HG03025 (cell line): ENCODE measurements around the gene ERGIC1.

Experiments used
- ATAC-seq: cut with Tn5 transposase; IDR thresholded peaks from one replicate; pipeline ENCODE4 v1.9.1; 2021; ENCODE audit warnings: mild to moderate bottlenecking, moderate library complexity; ENCODE audit not compliant: unreplicated experiment, low FRiP score

Gene ERGIC1

DNA sequence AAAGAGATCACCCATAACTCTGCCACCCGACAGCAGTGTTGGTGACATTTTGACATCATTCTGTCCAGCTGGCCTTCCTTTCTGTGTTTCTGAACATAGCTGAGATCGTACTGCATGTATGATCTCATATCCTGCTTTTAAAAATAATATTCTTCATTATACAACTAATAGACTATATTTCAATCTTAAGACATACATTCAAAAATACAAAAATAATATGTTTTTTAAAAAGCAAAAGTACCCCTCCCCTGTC is 77.5 kb downstream of the ERGIC1 start:
- no peak for ATAC-seq

DNA sequence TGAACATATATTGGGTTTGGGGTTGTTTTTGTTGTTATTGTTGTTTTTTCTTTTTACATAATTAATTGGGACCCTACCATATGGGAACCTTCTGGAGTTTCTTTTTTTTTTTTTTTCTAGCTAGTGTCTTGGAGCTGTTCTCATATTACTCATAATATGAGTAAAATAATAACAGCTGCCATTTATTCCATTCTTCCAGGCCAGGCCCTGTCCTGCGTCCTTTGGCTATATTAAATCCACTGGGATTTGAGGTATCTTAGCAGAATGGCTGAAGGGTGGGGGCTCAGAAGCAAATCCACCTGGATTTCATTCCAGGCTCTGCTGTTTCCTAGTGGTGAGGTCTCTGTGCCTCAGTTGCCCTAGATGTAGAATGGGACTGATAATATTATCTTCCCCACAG is 77.9 kb downstream of the ERGIC1 start:
- ATAC-seq: no peak

DNA sequence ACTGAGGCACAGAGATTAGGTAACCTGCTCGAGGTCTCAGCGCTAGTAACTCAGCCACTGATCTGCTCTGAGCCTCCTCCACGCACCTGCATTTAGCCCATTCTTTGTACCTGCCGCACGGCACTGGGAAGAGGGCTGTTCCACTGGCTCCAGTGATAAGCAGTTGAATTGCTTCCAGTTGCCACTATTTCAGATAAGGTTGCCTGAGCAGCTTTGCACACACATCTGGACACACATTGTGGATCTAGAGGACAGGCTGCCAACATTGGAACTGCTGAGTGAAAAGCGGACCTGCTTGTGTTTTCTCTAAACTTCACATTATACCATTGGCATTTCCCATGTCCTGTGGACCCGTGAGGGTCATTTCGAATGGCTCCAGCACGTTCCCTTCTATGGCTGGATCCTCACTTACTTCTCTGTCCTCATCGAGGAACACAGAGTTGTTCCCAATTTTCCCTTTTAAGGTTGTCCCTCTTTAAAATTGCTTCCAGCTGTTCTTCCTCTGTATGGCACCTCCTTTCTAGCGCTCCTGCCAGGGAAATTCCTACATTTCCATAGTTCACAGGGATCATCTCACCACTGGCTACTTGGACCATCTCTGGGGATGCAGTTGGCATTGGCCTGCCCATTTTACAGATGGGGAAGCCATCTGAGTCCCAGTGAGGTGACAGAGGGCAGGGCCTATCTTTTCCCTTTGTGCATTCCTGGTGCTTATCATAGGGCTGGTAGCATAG is 79.2 kb downstream of the ERGIC1 start:
- no peak for ATAC-seq

DNA sequence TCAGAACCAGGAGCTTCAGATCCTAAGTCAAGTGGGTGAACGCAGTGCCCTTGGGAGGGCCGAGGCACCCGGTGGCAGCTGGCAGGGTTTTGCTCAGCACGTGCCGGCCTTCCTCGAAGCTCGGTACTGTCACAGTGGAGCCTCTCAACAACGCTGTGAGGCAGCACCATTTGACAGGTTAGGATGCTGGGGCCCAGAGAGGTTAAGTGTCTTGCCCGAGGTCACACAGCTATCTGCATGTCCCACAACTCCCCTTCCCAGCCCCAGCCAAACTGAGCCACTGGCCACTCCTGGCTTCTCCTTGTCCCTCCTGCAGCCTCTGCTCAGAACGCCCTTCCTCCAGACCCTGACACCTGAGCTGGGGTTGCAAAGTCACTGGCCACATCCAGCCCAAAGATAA is 81.5 kb downstream of the ERGIC1 start:
- ATAC-seq: no peak

DNA sequence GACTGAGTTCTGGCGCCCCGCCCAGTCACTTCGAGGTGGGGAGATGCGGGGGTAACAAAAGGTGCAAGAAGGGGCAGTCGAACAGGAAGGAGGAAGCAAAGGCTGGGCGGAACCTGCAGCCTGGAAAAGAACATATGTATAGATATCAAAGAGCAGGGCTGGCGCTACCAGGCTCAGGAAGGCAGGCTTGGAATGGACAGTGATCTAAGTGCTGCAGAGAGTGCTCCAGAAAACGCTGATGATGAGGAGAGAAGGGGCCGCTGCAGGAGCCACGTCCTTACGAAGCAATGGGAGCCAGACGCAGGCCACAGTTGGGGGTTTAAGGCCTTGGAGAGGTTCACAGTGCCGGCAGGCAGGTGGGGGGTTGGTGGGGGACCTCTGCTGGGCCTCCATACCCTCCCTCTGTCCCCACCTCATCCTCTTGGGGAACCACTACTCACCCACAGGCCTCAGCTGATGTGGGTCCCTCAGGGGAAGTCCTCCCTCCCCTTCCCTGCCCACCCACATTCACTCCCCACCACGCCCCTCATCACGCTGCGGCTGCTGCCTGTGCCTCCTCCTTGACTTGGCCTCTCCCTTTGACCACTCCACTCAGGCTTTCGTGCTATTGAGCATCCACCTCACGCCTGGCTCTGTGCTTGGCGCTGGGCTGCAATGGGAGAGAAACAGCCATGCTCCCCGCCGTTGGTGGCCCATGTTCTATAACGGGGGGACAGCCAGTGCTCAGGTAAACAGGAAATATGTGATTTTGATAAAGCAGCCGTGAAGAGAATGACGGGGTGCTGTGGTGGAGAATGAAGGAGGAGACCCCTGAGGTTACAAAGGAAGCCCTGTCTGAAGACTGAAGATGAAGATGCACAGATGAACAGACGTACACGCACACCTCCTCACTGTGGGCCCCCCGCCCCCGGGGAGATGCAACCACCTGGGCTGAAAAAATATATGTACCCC is 84.6 kb downstream of the ERGIC1 start:
- ATAC-seq: no peak

DNA sequence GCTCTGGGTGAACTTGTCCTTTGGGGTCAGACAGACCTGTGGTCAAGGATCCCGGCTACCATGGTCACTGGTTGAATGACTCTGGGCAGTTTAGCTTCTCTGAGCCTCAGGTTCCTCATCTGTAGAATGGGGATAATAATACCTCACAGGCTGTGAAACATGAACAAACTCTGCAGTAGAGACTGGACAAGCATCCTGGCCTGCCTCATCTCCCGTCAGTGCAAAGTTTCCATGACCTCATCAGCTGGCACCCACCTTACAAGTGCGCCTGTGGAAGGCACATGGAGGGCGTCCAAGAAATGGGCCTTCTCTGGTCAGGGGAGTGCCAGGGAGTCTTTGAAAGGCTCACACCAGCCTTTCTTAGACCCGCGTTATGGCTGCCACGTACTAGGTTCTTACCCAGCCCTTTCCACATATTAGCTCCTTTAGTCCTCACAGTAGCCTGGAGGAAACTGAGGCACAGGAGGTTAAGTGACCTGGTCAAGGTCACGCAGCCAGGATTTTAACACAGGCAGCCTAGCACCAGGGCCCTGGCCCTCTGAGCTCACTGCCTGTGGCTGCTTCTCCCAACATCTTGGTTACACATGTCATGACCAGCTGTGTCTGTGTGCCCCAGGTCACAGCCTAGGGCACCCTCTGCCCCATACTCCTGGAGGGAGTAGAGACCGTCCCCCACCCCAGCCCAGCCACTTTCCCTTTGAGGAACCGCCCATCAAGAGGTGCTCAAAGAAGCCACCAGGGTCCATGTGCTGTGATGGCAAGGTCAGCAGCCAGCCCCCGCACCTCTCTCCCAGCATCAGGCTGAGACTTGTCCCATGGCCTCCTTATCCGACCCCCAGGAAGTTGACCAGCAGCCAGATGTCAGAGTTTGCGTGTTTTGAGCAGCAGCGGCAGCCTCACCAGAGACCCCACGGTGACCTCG is 85.7 kb downstream of the ERGIC1 start:
- no peak for ATAC-seq

DNA sequence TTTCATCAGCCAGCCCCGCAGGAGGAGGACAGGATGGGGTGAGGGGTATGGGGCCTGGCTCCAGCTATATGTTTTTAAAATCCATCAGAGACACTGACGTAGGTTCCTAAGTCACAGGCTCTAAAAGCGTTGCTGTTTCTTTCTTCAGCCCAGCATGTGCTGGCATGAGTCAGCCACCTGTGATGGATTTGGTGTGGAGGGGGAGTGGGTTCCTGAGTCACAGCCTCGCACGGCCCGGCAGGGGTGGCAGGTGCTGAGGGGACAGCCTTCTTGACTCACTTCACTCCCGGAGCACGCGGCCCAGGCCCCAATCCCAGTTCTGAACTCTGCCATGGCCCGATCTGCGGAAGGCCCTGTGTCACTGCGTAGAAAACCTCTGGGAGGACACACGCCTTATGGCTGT is 86.4 kb downstream of the ERGIC1 start:
- ATAC-seq: no peak

DNA sequence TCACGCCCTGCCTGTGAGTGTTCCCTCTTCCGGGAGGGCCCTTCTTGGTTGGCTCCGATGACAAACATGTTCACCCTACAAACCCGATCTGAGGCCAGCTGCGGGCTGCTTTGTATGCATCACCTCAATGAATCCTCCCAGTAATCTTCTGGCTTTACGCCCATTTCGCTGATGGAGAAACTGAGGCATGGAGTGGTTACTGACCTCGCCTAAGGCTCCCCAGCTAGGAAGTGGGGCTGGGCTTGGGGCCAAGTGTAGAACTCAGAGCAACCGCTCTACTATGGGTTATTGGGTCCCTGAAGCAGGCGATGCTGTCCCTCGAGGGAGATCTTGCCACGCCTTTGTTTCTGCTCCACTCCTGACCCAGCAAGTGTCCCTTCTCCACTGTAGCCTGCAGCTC is 86.9 kb downstream of the ERGIC1 start:
- ATAC-seq: no peak

DNA sequence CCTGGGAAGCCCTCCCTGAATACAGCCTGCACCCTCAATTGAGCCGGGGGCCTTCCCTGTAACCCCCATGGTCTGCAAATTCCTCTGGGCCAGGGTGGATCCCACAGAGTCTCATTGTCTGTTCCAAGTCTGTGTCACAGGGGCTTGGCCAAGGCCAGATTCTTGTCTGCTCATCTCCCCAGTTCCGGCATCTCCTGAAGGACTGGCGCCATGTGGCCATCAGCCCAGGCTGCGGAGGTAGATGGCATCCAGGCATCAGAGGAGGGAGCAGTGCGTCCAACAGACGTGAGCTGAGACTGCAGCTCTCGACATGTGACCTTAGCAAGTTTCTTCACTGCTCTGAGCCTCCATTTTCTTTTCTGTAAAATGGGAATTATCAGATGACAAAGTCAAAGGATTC is 87.9 kb downstream of the ERGIC1 start:
- ATAC-seq: no peak

DNA sequence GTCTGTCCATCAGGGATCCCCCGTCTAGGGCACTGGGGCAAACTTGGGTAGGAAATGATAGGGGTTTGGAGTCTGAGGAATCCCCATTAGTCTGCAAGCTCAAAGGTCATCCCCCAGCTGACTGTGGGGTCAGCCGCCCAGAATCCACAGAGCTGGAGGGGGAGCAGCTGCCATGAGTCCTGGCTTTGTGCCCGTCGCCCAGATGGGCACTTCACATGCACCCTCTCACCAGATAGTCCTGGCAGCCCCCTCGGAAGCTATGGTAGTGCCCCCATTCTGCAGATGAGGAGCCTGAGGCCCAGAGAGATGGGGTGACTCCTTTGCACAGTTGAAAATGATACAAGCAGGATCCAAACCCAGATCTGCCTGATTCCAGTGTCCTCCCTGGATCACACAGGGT is 89.5 kb downstream of the ERGIC1 start:
- ATAC-seq: no peak

DNA sequence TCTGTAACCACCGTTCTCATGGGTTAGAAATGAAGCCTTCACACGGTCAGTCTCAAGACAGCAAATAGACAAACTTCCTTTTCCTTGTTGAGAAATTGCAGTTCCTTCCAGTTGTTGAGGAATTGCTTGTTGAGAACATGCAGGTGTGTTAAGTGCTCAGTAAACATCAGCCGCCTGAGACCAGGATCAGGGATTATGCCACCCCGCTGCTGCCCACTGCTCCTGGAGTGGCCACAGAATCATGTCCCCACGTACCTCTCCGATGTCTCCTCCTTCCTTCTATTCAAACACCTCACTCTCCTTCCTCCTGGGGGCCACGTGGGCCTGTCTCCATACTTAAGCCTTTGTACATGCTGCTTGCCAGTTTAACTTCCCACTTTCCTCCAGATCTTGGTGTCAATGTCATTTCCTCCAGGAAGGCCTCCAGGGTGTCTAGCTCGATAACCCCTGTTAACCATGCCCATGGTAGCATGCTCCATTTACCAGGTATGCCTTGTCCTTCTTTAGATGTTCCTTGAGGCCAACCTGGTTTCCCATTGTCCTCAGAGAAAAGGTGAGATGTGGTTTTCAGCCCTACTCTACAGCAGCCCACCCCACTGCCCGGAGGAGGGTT is 91.4 kb downstream of the ERGIC1 start:
- ATAC-seq: no peak

DNA sequence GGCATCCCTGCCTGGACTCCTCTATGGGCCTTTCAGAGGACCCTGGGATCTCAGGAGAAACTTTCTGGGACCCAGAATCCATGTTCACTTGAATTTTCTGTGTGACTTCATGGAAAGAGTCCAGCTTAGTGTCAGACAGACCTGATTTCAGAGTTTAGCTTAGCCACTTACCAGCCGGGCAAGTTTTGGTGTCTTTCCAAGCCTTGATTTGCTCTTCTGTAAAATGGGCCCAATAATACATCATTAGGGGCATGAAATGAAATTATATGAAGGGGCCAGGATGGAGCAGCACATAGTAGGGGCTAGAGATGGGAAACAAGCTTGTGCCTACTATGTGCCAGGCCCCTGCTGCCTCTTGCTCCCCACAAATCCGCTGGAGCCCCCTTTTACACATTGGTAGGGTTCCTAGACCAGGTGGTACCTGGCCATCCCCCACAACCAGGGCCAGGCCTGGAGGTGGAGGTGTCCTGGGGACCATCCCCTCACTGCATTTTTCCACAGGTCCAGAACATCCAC is 92.0 kb downstream of the ERGIC1 start:
- no peak for ATAC-seq

DNA sequence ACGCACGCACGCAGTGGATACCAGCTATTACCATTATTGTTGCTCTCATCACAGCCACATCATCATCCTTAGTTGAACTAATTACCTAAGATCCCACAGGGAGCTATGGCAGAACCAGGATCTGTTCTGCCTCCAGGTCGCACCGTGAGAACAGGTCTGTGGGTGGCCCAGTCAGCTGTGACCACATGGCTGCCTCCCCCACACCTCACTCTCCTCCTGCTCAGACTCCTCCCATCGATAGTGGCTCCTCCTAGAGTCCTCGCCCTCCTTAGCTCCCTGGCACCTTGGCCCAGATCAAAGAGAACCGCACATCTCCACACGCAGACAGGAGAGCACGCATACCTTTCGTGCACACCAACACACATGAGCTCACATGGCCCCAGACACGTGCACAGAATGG is 92.7 kb downstream of the ERGIC1 start:
- no peak for ATAC-seq

DNA sequence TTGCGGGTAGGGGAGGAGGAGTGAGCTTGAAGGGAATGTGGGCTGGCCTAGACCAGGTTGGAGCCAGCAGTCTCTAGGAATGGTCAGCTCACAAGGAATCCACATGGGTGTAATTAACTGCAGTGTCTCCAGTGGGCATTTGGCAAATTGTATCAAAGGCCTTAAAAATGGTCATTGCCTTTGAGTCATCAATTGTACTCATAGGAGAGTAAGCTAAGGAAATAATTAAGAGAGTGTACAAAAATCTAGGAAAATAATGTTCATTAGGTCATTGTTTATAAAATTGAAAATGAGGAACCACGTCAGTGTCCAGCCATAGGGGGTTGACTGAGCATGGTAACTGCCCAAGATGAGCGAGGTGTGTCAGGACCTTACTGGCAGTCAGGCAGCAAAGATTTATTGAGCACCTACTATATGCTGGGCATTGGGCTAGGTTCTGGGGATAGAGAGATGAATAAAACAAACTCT is 95.4 kb downstream of the ERGIC1 start:
- ATAC-seq: no peak

DNA sequence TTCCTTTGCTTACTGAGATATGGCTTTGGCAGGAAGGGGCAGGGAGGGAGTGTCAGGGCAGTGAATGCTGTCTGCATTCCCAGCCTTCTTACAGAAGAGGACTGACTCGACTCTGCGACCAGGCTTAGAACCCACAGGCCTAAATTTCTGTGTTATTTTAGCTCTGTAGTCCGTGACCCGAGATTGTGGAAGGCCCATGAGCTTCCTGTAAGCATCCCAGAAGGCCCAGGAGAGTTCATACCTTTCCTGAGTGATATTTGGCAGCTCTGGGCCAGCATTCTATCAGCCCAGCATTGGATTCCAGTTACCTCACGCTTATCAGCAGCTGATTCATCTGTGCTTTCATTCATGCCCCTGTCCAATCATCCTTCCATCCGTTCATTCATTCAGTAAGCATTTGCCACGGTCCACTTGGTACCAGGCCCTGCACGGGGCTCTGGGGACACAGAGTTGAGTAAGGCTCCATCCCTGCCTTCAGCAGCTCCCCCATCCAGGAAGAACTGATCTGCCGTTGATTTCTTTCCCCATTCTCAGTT is 97.0 kb downstream of the ERGIC1 start:
- ATAC-seq: no peak

DNA sequence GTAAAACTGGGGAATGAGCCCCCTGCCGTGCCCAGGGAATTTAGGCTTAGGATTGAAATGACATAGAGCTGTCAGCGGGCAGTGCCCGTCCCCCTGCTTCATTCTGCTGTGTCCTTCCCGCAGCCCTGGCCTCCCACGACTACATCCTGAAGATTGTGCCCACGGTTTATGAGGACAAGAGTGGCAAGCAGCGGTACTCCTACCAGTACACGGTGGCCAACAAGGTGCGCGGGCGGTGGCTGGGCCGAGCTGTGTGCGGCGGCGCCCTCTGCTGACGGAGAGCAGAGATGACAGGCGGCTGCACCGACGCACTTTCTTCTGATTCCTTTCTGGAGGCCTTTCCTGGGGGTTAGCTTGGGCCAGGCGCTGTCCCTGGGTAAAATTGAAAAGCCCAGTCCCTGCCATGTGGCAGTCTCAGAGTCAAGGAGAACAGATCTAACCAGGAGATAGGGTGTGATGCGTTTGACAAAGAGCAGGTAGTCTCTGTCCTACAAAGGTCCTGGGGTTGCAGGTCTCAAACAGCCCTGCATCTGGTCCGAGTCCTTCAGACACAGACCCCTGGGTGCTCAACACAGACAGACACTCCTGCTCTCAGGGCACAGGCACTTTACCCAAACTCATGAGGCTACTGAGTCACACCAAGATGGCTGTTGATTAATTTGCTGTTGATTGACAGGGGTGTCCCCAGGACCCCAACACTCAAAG is 98.4 kb downstream of the ERGIC1 start:
- no peak for ATAC-seq

DNA sequence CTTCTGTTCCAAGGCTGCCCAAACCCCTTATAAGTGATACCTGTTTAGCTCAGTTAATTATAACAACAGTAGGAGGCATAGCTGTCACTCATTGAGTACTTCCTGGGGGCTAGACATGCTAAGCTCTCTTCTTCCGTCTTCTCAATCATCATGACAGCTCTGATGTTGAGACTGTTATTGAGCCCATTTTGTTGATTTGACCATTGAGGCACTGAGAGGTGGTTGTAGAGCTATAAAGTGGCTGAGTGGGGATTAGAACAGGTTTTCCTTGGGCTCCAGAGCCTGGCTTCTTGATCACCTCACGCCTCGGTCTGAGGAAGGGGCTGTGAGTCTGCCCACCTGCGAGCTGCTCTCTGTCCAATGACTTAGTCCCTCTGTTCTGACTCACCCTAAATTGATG is 99.2 kb downstream of the ERGIC1 start:
- no peak for ATAC-seq

DNA sequence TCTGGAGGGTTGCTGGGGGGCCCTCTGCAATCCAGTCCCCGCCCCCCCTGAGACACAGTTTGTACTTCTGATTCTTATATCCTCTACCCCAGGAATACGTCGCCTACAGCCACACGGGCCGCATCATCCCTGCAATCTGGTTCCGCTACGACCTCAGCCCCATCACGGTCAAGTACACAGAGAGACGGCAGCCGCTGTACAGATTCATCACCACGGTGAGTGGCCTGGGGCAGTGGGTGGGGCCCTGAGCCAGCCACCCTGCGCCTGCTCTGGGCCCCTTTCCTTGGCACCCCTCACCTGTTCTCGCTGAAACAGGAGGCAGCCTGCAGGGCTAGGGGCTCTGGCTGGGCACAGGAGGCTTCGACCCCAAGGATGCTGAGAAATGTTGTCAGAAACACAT is 101.0 kb downstream of the ERGIC1 start:
- no peak for ATAC-seq

DNA sequence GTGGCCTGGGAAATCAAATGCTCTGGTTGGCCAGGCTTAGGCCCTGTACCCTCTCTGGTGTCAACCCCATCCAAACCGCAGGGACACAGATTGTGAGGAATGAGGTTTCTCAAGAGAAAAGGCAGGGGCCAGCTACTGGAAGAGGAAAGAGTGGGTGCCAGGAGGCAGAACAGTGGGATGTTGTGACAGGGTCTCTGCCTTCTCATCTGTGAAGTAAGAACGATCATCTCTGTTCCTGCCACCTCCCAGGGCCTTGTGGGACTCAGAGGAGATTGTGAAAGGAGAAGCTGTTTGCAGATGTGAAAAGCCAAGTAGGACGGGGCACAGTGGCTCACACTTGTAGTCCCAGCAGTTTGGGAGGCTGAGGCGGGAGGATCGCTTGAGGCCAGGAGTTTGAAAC is 102.3 kb downstream of the ERGIC1 start:
- ATAC-seq: no peak
